Measurements from ENCODE around the gene UBAC1.
"Not testable (repeated sequence)": the region's sequence is repeated elsewhere in the genome, so short reads cannot be mapped to it uniquely, and the experiment has no call there.

The UBAC1 gene

DNA sequence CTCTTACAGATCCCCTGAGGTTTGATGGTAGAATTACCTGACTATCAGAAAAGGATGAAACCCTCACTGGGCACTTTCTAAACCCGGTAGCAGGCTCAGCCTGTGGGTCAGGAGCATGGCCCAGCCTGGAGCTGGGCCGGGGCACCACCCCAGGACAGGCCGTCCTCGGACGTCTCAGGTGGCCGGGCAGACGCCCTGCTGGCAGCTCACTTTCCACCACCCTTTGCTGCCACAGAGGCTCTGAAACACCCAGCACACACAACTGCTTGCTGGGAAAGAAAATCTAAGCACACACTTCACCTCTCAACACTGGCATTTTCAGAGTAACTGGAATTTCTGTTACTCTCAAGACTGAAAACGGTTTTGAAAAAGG is 4.4 kb downstream of the UBAC1 start:
- DNase-seq = no peak

DNA sequence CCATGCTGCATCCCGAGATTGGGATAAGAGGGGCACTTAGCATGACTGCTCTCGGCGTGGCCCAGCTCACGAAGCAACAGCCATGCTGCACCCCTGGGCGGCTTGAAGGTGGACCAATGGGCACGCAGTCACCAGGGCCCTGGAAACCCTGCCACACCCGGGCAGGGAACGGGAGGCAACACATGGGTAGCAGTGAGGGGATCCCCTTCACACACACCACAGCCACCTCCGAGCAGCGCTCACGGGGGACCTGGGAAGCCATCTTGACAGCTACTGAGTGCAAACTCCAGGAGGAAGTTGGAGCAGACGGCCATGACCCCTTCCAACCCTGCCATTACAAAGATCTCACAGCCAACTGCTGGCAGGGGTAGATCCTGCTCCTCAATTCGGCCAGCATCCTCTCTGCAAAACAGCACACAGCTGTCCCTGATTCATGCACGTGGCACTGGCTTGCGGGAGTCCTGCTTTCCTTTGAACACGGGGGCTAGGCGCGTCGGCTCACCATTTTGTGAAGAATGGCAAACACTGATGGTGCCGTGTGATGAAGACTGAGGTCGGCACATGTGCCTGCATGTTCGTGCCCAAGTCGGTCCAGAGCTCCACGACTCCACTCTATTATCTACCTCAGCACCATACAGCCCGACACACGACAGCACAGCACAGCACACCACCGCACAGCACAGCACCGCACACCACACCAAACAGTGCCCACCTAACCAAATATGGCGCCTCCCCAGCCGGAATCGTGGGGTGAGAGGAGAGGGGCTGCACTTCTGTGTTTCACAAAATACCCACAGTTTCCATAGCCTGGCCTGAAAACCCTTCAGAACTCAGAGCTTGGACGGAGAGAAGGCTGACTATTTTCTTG is 5.0 kb downstream of the UBAC1 start:
- no peak for DNase-seq

DNA sequence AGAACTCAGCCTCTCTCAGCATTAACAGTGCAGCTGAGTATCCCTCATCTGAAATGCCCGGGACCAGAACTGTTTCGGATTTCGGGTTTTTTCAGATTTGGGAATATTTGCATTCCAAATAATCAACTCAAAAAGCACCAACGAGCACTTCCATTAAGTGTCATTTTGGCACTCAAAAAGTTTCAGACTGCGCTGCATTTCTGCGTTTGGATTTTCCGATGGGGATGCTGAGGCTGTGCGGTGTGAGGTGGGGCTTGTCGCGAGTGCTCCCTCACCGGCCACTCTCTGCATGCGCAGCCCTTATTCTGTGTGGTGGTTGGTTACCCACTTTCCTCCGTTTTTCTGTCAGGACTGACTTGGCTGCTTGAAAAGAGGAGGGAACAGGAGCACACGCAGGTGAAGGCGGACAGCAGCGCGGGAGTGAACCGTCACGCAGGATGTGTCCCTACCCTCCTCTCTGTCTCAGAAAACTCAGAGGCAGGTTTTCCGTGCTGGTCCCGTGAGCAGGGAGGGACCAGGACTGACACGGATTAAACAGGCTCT is 8.4 kb downstream of the UBAC1 start:
- DNase-seq = no peak

DNA sequence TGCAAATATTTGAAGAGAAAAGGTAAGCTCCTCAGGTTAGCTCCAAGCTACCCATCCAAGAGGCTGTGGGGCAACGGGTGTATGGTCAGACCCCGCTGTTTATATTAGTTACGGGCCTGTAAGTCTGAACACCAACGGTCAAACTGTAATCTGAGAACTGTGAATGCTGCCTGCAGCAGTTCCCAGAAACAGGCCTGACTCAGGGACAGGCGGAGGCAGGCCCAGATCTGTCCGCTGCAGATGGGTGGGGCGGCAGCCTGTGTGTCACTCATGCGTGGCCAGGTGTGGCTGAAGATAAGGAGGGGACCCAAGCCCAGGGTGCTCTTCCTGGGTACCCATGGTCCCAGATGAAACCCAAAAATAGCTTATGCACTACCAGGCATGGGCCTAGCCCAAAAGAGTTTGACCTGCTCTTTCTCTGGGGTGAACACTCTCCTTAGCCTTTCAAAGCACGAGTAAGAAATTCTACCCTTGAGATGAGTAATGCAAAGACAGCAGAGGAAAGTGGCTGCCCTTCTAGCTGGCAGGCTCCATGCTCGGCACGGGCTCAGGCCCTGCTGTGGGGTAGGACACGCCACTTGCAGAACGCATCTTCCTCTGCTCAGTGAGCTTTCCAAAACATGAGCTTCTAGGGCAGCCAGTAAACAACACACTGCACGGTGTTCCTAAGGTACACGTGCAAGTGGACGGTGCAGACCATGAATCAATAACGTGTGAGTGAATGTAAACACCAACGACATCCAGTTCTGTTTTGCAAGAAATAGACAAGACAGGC is 9.1 kb downstream of the UBAC1 start:
- DNase-seq = no peak

DNA sequence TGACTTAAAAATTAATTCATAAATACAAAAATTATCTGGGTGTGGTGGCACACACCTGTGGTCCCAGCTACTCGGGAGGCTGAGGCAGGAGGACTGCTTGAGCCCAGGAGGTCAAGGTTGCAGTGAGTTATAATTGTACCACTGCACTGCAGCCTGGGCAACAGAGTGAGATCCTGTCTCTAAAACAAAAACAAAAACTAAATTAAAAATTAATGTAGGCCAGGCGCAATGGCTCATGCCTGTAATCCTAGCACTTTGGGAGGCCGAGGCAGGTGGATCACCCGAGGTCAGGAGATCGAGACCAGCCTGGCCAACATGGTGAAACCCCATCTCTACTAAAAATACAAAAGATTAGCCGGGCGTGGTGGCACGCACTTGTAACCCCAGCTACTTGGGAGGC is 9.9 kb downstream of the UBAC1 start:
- DNase-seq = not testable (repeated sequence)

DNA sequence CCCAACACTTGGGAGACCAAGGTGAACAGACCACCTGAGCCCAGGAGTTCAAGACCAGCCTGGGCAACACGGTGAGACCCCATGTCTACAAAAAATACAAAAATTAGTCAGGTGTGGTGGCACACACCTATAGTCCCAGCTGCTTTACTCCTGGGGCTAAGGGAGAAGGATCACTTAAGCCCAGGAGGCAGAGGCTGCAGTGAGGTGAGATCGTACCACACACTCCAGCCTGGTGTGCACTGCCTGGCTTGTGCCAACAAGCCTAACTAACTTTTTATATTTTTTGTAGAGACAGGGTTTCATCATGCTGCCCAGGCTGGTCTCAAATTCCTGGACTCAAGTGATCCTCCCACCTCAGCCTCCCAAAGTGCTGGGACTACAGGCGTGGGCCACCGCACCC is 10.3 kb downstream of the UBAC1 start:
- DNase-seq = not testable (repeated sequence)

DNA sequence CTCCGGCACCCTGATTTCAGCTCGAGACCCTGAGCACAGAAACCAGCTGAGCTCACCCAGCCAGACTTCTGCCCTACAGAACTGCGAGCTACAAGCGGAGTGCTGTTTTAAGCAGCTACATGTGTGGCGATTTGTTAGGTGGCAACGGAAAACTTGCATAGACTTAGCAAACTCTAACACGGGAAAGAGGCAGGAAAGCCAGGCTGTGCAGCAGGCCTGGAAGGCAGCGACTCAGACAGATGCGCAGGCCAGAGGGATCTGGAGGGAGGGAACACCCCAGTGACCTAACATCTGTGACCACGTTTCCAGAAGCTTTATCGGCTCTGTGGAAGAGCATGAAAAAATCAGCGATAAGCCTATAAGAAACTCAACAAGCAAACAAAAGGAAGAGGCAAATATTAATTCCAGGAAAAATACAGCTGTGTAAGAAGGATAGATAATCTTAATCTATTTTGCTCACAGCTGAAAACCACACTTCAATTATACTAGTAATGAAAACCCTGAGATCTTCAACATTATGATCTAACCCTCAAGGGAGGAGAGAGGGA is 11.0 kb downstream of the UBAC1 start:
- no peak for DNase-seq

DNA sequence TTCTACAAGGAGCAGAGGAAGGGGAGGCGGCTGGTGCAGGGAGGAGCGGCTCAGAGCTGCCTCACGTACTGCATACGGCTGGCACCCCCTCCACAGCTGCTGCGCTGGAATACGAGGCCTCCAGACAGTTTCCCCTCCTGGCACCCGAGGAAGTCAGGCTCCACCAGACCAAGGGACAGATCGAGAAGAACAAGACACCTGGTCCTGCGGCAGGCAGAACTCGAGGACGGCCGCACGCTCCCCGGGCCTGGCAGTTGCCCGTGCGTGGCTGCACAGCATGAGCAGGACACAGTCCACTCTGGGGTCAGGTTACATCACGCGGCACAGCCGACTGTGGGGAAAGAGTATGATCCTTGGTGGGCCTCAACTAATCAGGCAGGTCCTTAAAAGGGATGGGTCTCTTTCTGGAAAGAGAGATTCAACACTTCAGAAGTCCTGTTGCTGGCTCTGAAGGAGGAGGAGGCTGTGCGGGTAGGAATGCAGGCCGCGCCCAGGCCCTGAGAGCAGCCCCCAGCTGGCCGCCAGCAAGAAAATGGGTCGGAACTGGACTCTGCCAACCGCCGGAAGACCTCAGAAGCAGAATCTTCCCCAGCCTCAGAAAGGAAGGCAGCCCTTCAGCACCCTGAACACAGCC is 11.6 kb downstream of the UBAC1 start:
- DNase-seq = no peak

DNA sequence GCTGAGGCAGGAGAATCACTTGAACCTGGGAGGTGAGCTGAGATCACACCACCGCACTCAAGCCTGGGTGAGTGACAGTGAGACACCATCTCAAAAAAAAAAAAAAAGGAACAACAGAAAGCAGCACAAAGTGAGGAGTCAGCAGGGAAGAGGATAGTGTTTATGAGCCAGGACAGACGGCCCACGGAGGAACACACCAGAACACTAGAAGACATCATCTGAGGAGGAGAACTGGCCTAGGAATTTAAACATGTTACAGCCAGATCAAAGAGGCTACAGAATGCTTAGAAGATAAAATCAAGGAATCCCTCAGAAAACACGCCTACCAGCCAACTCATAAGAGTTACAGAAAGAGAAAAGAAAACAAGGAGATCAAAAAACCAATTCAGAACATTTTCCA is 12.2 kb downstream of the UBAC1 start:
- no peak for DNase-seq

DNA sequence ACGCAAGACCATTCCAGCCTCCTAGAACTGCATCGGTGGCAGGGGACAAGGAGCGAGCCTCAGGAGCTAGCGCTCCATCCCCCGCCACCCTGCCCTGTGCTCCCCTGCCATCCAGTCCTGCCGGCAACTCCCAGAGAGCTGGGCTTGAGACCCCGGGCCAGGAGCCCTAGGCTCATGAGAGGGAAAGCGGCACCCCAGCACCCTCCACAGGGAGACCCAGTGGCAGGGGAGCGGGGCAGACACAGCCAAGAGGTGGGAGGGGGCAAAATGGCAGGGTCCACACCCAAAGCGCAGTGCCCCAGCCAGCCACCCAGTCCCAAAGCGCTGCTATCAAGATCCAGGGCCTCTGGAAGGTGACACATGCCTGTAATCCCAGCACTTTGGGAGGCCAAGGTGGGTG is 12.7 kb downstream of the UBAC1 start:
- no peak for DNase-seq

DNA sequence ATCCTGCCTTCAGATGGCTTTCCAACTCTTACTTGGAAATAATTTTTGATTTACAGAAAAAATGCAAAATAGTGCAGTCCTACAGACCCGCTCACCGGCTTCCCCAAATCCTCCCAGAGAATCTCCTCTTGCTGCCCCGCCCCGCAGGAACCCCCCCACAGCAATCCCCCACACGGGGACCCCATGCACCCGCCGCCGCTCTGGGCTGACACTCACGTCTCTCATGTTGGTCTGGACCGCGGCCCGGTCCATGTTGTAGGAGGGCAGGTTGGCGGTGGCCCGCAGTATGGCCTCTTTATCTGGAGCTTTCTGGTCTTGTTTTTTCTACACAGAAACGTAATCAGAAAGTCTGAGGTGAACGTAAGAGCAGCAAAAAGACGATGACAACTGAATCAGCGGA is 13.6 kb downstream of the UBAC1 start:
- no peak for DNase-seq

DNA sequence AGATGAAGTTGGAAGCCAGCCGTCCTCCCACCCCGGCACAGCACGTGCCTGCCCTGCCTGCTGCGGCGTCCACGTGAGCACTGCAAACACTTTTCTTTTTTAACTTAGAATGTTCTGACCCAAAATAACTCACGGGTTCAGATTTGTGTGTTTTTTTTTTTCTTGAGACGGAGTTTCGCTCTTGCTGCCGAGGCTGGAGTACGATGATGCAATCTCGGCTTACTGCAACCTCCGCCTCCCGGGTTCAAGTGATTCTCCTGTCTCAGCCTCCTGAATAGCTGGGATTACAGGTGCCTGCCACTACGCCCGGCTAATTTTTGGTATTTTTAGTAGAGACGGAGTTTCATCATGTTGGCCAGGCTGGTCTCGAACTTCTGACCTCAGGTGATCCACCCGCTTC is 14.1 kb downstream of the UBAC1 start:
- DNase-seq = not testable (repeated sequence)

DNA sequence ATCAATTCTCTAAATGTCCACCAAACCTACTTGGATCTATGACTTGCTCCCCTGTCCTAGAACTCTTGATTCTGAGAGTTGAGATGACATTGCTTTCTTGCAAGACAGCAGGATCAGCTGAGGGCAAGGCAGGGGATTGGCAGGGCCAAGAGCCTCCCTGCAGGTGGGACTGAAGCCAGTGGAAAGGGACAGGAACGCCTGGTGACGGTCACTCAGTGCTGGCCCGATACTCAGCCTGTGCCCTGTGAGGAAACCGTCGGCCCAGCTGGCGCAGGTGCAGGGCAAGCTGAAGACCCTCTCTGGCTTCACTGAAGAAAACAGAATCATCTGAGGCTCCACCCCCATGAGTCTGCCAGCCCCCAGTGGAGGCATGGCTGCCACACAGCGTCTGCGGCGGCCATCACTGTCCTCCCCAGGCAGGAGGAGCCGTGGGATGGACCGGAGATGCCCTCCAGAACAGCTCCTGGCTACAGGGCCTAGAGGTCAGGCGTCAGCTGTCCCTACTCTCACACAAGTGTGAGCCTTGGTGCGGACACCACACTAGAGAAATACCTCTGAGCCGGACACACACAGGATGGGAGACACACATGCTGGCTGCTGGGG is 14.7 kb downstream of the UBAC1 start:
- no peak for DNase-seq

DNA sequence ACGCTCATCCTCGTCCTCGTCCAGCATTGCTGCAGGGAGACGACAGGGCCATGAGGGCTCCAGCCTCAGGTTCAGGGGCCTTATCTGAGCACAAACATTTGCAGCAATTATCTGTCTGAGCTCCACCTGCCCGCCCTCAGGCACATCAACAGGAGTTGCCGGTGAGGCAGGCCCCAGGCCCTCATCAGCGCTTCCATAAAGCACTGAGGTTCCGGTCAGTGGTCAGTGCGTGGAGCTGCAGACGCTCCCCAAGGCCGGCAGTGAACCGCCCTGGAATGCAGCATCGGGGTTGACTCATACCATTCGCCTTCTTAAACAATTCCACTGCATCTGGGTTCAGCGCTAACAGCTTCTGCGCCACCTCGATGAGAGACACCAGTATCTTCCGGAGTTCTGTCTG is 15.2 kb downstream of the UBAC1 start:
- no peak for DNase-seq

DNA sequence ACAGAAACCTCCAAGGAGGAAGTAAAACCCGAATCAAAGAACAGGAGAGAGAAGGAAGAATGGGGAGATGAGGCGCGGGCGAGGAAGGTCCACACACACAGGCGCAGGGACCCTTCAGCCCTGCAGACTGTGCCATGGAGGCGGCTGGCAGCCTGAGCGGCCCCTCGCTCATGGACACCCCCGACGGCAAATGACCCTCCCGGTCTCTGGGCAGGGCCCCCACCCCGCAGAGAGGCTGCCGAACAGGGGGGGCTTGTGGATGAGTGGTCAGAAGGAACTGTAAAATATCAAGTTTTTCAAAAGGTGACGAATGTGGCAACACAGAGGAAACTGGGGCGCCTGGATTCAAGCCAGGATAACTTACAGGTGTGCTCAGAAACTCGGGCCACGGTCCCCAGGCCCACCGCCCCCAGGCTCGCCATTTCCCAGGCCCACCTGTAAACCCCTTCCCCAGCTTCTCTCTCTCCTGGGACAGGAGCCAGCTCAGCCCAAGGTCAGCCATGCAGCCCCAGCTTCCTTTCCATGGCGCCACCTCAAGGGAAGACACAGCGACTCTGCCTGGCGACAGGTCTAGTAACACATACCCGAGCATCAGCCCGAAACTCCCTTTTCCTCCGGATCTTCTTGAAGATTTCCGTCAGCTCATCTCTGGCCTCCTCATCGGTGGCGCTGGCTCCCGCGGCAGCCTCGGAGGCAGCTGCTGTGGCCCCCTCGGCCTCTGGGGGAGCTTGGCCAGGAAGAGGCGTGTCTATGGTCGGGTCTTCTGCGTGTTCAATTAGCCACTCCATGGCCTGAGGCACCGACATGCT is 16.5 kb downstream of the UBAC1 start:
- DNase-seq = no peak

DNA sequence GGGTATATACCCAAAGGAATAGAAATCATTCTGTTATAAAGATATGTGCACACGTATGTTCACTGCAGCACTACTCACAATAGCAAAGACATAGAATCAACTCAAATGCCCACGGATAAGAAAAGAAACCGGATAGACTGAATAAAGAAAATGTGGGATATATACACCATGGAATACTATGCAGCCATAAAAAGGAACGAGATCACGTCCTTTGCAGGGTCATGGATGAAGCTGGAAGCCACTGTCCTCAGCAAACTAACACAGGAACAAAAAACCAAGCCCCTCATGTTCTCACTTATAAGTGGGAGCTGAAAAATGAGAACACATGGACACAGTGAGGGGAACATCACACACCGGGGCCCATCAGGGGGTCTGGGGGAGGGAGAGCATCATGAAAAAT is 17.6 kb downstream of the UBAC1 start:
- not testable (repeated sequence) for DNase-seq

DNA sequence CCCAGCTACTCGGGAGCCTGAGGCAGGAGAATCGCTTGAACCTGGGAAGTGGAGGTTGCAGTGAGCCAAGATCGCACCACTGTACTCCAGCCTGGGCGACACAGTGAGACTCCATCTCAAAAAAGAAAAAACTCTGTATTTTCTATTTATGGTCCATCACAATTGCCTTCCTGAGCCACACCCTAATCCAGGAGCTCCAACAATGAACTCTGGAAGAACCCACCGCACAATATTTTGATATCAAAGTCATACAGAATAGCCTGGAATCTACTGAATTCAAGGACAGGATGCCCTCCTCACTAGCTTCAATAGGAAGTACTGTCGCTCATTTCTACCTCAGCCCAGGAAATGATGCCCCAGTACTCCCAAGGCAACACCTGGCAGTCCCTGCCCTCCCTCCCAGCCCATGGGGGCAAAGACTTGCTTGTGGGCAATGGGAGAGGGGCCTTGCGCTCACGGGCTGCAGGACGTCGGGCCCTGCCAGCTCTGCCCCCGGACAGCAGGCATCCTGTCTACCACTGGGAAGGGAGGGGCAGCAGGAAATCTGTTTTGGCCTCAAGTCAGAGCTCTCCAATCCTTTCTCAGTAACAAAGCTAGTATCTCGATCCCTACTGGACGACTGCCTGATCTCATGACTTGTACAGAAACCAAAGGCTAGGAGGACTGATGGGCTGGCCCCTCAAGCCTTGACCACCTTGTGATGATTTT is 19.7 kb downstream of the UBAC1 start:
- no peak for DNase-seq

DNA sequence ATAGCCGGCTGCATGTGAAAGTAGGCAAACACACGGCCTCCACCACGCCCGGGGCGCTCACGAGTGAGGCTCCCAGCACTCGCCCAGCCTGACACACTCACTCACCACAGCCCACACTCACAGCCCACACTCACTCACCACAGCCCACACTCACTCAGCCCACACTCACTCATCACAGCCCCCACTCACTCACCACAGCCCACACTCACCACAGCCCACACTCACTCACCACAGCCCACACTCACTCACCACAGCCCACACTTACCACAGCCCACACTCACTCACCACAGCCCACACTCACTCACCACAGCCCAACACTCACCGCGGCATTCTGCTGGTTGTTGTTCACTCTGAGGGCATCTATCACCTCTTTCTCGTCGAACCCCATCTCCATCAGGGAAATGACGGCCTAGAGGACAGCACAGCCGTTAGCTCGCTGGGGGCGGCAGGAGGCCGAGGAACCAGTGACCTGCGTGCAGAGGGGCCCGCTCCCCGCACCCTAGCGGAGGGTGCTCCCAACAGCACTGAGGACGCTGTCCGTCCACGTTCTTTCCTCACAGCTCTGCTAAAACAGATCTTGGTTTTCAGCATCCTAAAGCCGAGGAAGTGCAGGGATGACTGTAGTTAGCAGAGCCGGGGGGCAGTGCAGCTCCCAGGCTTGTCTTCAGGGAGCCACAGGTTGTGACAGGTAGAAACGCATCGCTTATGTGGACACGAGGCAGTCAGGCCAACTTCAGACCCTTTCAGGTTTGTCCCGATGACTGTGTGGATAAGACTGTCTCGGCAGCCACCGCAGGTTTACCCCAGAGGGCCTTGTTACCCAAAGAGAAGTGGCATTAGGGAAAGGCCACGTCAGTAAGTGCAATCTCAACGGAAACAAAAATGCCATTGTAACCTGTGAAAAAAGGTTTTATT is 21.6 kb downstream of the UBAC1 start:
- DNase-seq = no peak

DNA sequence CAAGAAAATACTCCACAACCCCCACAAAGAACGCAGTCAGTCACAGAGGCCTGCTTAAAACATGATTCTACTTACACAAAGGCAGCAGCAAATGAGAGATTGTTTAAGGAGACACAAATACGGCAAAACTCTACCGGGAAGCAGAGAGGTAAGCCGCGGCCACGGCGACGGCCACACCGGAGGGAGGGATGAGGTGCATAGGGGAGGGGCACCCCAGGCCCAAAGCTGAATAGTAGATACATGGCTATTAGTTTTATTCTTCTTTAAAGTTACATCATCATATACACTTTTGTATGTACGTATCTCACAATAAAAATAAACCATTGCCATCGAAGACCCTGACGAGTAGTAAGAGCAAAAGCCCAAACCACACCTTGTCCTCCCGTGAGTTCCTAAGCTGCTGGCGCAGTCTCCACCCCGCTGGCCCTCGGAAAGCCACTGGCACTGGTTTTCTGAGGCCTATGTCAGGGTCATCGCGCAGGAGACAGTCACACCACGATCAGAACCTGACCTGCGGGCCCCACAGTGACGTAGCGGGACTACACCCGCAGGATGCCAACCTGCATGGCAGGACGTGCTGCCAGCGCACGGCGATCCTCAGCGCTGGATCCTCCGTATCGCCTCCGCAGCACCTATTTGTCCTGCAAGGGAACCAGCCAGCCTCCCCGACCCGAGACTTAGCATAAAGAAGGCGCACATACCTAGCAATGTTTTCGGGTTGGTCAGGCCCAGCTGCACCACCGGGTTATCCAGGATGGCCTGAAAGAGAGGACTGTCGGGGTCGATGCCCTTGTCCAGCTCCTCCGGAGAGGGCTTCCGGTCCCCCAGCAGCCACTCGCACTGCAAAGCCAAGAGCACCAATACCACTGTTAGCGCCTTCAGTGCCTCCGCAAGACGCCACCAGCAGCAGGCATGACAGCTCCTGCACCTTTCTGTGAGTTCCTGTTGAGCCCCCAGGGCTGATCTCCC is 23.4 kb downstream of the UBAC1 start:
- DNase-seq = no peak

Data from fibroblast of skin of right quadriceps (primary cell).